Lung (tissue), 12 donors: Measurements from ENCODE around the gene APOA4. TPM values are rescaled to one million over a fixed set of nuclear protein-coding genes. Genes with fewer than 3 reads are reported as not detected.

Experiments
- ATAC-seq: fragments of 200-7000 bp; cut with Tn5 transposase; one replicate; pipeline ENCODE4 v1.9.1; 2020; ENCODE audit warnings: moderate number of reproducible peaks; ENCODE audit not compliant: insufficient read depth, low FRiP score
- DNase-seq, 3 donors: peaks; one replicate each; pipeline ENCODE4 v3.0.0-alpha.2; 2013 to 2017
- H3K27ac ChIP-seq, 2 donors: one replicate each; pipeline ENCODE4 v1.5.1; 2013; ENCODE audit warnings: mild to moderate bottlenecking in 2 of 2, moderate library complexity in 2 of 2, control low read depth in 1 of 2, inconsistent platforms in 1 of 2, low read depth in 1 of 2, low read length in 1 of 2
- H3K27me3 ChIP-seq, 3 donors: one replicate each; pipeline ENCODE4 v1.5.1; 2013; ENCODE audit warnings: low read length in 2 of 3; ENCODE audit not compliant: control insufficient read depth in 3 of 3, insufficient read depth in 3 of 3
- H3K36me3 ChIP-seq, 4 donors: one replicate each; pipeline ENCODE4 v1.5.1; 2013; ENCODE audit warnings: low read length in 4 of 4, mild to moderate bottlenecking in 1 of 4, moderate library complexity in 1 of 4; ENCODE audit not compliant: control insufficient read depth in 4 of 4, insufficient read depth in 4 of 4
- H3K4me1 ChIP-seq, 5 donors: one replicate each; pipeline ENCODE4 v1.5.1; 2013; ENCODE audit warnings: low read length in 5 of 5, mild to moderate bottlenecking in 2 of 5, moderate library complexity in 1 of 5; ENCODE audit not compliant: control insufficient read depth in 5 of 5, insufficient read depth in 5 of 5
- H3K4me3 ChIP-seq: one replicate; pipeline ENCODE4 v1.5.1; 2013; ENCODE audit warnings: mild to moderate bottlenecking, control low read depth, moderate library complexity
- H3K9ac ChIP-seq, 2 donors: one replicate each; pipeline ENCODE4 v1.5.1; 2013; ENCODE audit warnings: low read length in 2 of 2, control low read depth in 1 of 2; ENCODE audit not compliant: insufficient read depth in 1 of 2
- H3K9me3 ChIP-seq, 4 donors: one replicate each; pipeline ENCODE4 v1.5.1; 2013; ENCODE audit warnings: low read length in 3 of 4, mild to moderate bottlenecking in 1 of 4, moderate library complexity in 1 of 4; ENCODE audit not compliant: control insufficient read depth in 4 of 4, insufficient read depth in 3 of 4
- CTCF ChIP-seq: IDR thresholded peaks from 2 replicates; pipeline ENCODE4 v1.5.1; 2012; ENCODE audit warnings: mild to moderate bottlenecking; ENCODE audit errors: control extremely low read depth, extremely low read depth
- WGBS, 2 donors: extraction: QIAGEN DNeasy Blood & Tissue Kit; methylation state at CpG; one replicate each; pipeline ENCODE4 v1.1.7; 2013; 5-methylcytosine and 5-hydroxymethylcytosine counted together
- polyA plus RNA-seq, 2 donors: library from polyadenylated mRNA; stranded (reverse); fragments of 200-250 nt; gene quantifications; one replicate each; pipeline ENCODE4 v1.2.1, GENCODE V29; 2013
- total RNA-seq, 2 donors: library from RNA; depleted of rRNA in 1 of 2; stranded (reverse); fragments of >200 nt in 1 of 2; gene quantifications; one replicate each; pipeline ENCODE4 v1.2.1, GENCODE V29; 2014 to 2021
- donor health status: control.
- donor health status: control.
- donor health status: Bipolar disorder and iron deficiency.
- donor health status: healthy.
- donor health status: DM: yes; HTN: yes; CAD: no.

Gene APOA4
- total and polyA plus RNA-seq, 4 donors, result 0.06 TPM; not detected in 3

- peaks cover 0 to 14% (median 8%) of the 10 kb centered on the region in 5 donors for H3K4me1 ChIP-seq
Measured at GRCh38 chr11:116849060-116849459, 26.0 kb upstream of the APOA4 start.

GRCh38 chr11:116847612-116848011 lies 24.5 kb upstream of the APOA4 start:
- no peak for TF ChIP-seq CTCF
- H3K9ac ChIP-seq, result no peak overlapping the region
- ATAC-seq (no peak), DNase-seq (no peak)
- no peak overlapping the region for H3K4me3 ChIP-seq
- whole genome bisulfite sequencing, 2 donors, result 94 to 95% methylated on average over 4 of the region's 4 CpGs
- H3K4me1 ChIP-seq, result peaks cover 0 to 10% (median 2%) of the 10 kb centered on the region in 5 donors
- H3K27me3 ChIP-seq, result no peaks in the 10 kb centered on the region
- no peaks in the 10 kb centered on the region for H3K9me3 ChIP-seq
- H3K36me3 ChIP-seq, result peaks cover 20 to 37% (median 31%) of the 10 kb centered on the region in 4 donors
- no peak overlapping the region for H3K27ac ChIP-seq

More at GRCh38 chr11:116849060-116849459, 26.0 kb upstream of the APOA4 start:
- Histone ChIP-seq H3K27me3 (no peaks in the 10 kb centered on the region), H3K36me3 (peaks cover 17 to 34% (median 24%) of the 10 kb centered on the region in 4 donors), H3K4me3 (no peak overlapping the region), H3K9me3 (no peaks in the 10 kb centered on the region), H3K9ac (no peak overlapping the region), H3K27ac (no peak overlapping the region)
- ATAC-seq (no peak), DNase-seq (no peak)
- no peak for TF ChIP-seq CTCF
- 98% methylated on average over 12 of the region's 12 CpGs for WGBS, 2 donors

GRCh38 chr11:116844722-116845121 lies 21.6 kb upstream of the APOA4 start:
- 94 to 95% methylated on average over 4 of the region's 4 CpGs for WGBS, 2 donors
- no peak for TF ChIP-seq CTCF
- H3K36me3 ChIP-seq, result peaks cover 20 to 37% (median 31%) of the 10 kb centered on the region in 4 donors
- H3K9me3 ChIP-seq, result no peaks in the 10 kb centered on the region
- H3K4me3 ChIP-seq, result no peak overlapping the region
- no peaks in the 10 kb centered on the region for H3K27me3 ChIP-seq
- ATAC-seq, result no peak
- H3K9ac ChIP-seq, result no peak overlapping the region
- H3K4me1 ChIP-seq, result peaks cover 0 to 14% (median 0%) of the 10 kb centered on the region in 5 donors
- no peak for DNase-seq
- no peak overlapping the region for H3K27ac ChIP-seq

GRCh38 chr11:116843661-116844060 lies 20.6 kb upstream of the APOA4 start:
- Histone ChIP-seq H3K4me3 (no peak overlapping the region), H3K27me3 (no peaks in the 10 kb centered on the region), H3K9me3 (no peaks in the 10 kb centered on the region), H3K36me3 (peaks cover 20 to 32% (median 28%) of the 10 kb centered on the region in 4 donors), H3K9ac (no peak overlapping the region), H3K4me1 (peaks cover 0 to 22% (median 0%) of the 10 kb centered on the region in 5 donors), H3K27ac (no peak overlapping the region)
- 95 to 96% methylated on average over 9 of the region's 9 CpGs for WGBS, 2 donors
- DNase-seq, result no peak
- no peak for TF ChIP-seq CTCF
- no peak for ATAC-seq
